ENCODE measurements around the gene RRAS2. TPM values are rescaled to one million over a fixed set of nuclear protein-coding genes. Genes with fewer than 3 reads are reported as not detected.
"Not testable (repeated sequence)": the region's sequence is repeated elsewhere in the genome, so short reads cannot be mapped to it uniquely, and the experiment has no call there.

The RRAS2 gene
- total RNA-seq, 4 donors from 2014 or later, result 26.4 to 36.7 (median 31.8) TPM

DNA sequence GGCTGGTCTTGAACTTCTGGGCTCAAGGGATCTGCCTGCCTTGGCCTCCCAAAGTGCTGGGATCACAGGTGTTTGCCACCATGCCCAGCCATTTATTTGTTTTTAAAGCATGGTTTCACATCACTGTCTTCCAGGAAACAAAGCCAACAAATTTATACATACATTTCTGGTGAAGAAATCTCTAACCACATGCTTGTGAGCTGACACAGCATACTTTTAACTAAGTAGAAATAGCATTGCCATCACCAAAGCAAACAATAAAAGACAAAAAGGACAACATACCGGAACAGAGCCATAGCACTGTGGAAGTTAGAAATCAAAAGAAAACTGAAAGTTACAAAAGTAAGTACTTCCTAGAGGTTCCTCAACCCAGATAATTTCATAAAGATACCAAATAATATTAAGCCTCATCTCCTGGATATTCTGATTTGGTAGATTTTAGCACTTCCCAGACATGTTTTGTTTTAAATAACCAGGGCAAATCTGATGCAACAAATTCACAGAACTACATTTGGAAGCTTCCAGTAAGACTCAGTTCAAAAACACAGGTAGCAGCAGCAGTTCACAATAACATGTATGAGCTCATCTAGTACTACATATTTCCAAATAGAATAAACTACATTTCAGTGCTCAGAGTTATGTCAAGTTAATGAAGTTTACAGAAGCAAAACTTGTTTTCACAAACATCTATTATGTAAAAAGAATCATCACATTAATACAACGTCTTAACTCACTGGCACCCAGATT is 70.6 kb downstream of the RRAS2 start:
- 82% methylated on average over 2 of the region's 2 CpGs for WGBS, 2 donors
- TF ChIP-seq POLR2A (IDR thresholded peaks at IDR 0.05) (no peak), CTCF (IDR thresholded peaks at IDR 0.05) (no peak)
- no peak for DNase-seq (ENCODE audit: low spot score in 2 of 2)
- intact Hi-C loops (cut with DNase I; ENCODE audit: low total_unique reads), result no loop called here
- H3K4me3 ChIP-seq (ENCODE audit: low read depth, poor library complexity, severe bottlenecking), result no peak overlapping the region

DNA sequence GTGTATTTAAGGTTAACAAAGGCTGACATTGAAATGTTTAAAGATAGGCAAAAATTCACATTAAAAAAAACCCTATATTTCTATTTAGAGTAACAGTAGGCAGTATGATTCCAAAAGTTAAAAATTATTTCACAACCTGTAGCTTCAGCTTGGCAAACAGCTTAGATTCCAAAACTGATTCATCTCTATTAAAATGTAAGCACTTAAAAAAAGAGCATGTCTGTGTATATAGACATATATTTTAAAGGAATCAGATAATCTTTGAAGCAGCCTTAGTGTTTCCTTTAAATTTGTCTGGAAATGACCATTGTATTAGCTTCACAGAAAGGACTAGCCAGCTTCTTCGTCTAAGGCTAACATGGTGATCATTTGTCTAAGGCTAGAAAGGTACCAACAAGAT is 80.1 kb downstream of the RRAS2 start:
- H3K4me3 ChIP-seq (ENCODE audit: low read depth, poor library complexity, severe bottlenecking); DNase-seq (ENCODE audit: low spot score in 2 of 2); intact Hi-C loops (cut with DNase I; ENCODE audit: low total_unique reads): not testable (repeated sequence)
- WGBS, 2 donors, result 78 to 92% methylated on average over 1 of the region's 1 CpG

- H3K4me3 ChIP-seq (ENCODE audit: low read depth, poor library complexity, severe bottlenecking), result no peak overlapping the region
- intact Hi-C loops (cut with DNase I; ENCODE audit: low total_unique reads), result no loop called here
- DNase-seq (ENCODE audit: low spot score in 2 of 2), result no peak
- no peak for TF ChIP-seq POLR2A (IDR thresholded peaks at IDR 0.05)
- TF ChIP-seq CTCF (IDR thresholded peaks at IDR 0.05), result no peak
Measured at GRCh38 chr11:14275076-14275475, 83.9 kb downstream of the RRAS2 start.

- 95 to 100% methylated on average over 2 of the region's 2 CpGs for WGBS, 2 donors
- no peak overlapping the region for H3K4me3 ChIP-seq (ENCODE audit: low read depth, poor library complexity, severe bottlenecking)
- no peak for TF ChIP-seq POLR2A (IDR thresholded peaks at IDR 0.05)
- TF ChIP-seq CTCF (IDR thresholded peaks at IDR 0.05), result no peak
- intact Hi-C loops (cut with DNase I; ENCODE audit: low total_unique reads), result no loop called here
- DNase-seq (ENCODE audit: low spot score in 2 of 2), result no peak
Measured at GRCh38 chr11:14273895-14274294, 85.1 kb downstream of the RRAS2 start.

- no peak overlapping the region for H3K4me3 ChIP-seq (ENCODE audit: low read depth, poor library complexity, severe bottlenecking)
- no peak for DNase-seq (ENCODE audit: low spot score in 2 of 2)
- intact Hi-C loops (cut with DNase I; ENCODE audit: low total_unique reads), result no loop called here
- 60 to 63% methylated on average over 6 of the region's 6 CpGs for WGBS, 2 donors
- no peak for TF ChIP-seq CTCF (IDR thresholded peaks at IDR 0.05)
- no peak for TF ChIP-seq POLR2A (IDR thresholded peaks at IDR 0.05)
Measured at GRCh38 chr11:14270690-14271542, 88.1 kb downstream of the RRAS2 start.
